ENCODE data around the gene DET1.

GRCh38 chr15:88542342-88542733 is 4.1 kb downstream of the DET1 start:
- TF ChIP-seq MAX (IDR thresholded peaks at IDR 0.05; ENCODE audit: low read depth, low read length): no peak
- TF ChIP-seq, protein P1, sequence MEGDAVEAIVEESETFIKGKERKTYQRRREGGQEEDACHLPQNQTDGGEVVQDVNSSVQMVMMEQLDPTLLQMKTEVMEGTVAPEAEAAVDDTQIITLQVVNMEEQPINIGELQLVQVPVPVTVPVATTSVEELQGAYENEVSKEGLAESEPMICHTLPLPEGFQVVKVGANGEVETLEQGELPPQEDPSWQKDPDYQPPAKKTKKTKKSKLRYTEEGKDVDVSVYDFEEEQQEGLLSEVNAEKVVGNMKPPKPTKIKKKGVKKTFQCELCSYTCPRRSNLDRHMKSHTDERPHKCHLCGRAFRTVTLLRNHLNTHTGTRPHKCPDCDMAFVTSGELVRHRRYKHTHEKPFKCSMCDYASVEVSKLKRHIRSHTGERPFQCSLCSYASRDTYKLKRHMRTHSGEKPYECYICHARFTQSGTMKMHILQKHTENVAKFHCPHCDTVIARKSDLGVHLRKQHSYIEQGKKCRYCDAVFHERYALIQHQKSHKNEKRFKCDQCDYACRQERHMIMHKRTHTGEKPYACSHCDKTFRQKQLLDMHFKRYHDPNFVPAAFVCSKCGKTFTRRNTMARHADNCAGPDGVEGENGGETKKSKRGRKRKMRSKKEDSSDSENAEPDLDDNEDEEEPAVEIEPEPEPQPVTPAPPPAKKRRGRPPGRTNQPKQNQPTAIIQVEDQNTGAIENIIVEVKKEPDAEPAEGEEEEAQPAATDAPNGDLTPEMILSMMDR (IDR thresholded peaks at IDR 0.05; ENCODE audit: low read depth, low read length): no peak
- TF ChIP-seq POLR2A (IDR thresholded peaks at IDR 0.05; ENCODE audit: extremely low read depth, insufficient read length): no peak

All from NB4 (cell line).